NCI-H345 treated with DMSO at 0.1 percent for 48 hours (cell line): Measurements from ENCODE around the gene SS18L1.
A peak's percentile ranks its signal among the peaks of the same experiment; 100 is the strongest.

Experiments used
- DNase-seq: peaks from one replicate; lab custom pipeline; 2025; ENCODE audit not compliant: unreplicated experiment; lab: John Stamatoyannopoulos, UW

Gene SS18L1

DNA sequence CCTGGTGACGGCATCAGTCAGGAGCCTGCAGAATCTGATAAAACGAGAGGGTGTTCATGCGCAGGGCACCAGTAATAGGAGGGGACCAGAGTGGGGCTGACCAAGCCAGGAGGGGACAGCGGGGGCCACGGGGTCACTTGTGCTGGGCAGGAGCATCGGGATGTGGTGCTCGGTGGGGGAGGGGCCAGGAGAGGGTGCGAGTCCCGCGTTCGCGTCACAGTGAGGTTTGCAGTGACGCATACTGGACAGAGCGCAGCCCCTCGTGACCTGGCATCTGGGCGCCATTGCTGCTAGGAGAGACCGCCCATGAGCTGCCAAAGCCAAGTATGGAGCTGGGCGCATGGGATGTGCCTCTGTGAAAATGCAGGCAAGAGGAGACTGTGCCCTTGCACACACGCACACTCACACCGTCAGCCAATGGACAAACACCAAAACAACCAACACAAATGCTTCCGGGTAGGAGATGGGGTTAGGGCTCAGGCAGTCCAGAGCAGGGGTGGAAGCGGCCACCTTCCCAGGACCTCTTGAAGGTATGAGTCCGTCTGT is 25.4 kb downstream of the SS18L1 start:
- no peak for DNase-seq

DNA sequence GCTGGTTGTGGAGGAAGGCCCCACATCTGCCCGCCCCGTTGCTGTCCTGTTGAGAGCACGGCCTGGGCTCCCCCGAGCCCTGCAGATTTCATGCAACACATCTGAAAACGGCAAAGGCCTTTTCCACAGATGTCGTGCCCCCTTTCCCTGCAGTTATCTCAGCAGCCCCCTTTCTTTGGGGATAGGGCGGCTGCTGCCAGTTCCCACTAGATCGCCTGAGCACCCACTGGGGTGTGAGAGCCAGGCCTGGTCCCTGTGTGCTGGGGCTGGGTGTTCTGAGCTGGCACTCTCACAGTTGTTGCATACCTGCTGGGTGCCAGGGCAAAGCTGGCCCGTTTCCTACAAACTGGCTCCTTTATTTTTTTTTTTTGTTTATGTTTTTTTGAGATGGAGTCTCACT is 27.0 kb downstream of the SS18L1 start:
- DNase-seq = no peak

GRCh38 chr20:62171245-62171644 is 27.7 kb downstream of the SS18L1 start:
- DNase-seq = no peak

DNA sequence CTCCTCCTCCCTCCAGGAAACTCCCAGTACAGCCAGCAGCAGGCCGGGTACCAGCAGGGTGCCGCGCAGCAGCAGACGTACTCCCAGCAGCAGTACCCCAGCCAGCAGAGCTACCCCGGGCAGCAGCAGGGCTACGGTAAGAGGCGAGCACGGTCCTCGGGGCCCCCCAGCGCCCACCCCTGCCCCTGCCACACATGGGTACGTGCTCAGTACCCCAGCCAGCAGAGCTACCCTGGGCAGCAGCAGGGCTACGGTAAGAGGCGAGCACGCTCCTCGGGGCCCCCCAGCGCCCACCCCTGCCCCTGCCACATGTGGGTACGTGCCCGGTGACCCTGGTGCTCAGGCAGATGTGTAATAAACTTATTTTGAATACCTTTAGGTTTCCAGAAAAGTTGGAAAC is 29.1 kb downstream of the SS18L1 start:
- DNase-seq = no peak

DNA sequence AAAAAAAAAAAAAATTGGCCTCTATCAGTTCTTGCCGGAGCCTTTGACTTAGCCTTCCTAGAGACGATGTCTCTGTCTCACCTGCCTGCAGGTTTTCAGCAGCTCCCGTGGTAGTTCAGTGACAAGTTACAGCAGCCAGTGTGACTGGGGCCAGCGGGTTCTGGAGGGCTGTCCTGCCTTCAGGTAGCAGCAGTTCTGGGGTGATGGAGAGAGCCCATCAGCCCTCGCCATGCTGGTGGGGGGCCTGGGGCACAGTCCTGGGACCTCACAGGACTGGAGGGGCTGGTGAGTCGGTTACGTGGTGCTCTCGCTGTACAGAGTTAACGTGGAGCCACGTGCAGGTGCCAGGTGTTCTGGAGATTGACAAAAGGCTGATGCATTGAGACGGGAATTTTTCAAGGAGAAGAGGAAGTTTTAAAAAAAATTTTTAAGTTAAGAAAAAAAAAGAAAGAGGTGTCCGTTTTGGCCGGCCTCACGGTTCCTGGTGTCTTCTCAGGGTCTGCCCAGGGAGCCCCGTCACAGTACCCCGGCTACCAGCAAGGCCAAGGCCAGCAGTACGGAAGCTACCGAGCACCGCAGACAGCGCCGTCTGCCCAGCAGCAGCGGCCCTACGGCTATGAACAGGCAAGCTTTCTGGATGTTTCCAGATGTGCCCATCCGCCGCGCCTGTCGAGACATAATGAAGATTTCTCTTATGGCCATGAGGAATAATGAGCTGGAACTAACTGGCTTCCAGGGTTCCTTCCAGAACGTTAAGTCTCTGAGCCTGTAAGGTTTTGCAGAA is 30.6 kb downstream of the SS18L1 start:
- no peak for DNase-seq

DNA sequence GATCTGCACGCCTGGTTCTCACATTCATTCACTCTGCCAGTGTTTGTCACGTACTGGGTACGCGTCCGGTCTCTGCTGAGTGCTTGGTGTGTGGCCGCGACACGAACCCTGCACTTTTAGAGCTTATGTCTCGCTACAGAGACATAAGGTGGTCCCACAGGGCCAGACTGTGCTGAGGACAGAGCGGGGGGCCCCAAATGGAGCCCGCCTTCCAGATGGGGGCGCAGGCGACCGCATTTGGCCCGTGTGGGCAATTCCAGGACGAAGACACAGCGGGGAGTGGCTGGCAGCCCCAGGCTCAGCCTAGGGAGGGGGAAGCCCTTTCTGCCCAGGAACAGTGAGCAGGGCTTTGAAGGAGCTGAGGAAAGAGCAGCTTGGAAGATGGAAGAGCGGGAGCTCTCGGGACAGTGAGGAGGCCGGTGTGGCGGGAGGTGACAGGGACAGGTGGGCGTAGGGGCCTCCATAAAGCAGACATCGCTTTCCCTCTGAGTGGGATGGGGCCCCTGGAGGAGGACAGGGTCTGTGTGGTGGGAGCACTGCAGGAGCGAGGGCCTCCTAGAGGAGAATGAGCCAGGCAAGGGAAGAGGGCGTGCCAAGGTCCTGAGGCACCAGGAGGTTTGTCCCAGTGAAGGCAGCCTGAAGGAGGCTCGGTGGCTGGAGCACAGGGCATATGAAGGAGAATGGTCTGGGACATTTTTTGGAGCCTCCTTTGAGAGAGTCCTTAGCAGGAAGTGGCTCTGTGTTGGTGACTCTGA is 31.5 kb downstream of the SS18L1 start:
- DNase-seq = no peak

GRCh38 chr20:62175711-62176110 is 32.1 kb downstream of the SS18L1 start:
- DNase-seq = no peak

DNA sequence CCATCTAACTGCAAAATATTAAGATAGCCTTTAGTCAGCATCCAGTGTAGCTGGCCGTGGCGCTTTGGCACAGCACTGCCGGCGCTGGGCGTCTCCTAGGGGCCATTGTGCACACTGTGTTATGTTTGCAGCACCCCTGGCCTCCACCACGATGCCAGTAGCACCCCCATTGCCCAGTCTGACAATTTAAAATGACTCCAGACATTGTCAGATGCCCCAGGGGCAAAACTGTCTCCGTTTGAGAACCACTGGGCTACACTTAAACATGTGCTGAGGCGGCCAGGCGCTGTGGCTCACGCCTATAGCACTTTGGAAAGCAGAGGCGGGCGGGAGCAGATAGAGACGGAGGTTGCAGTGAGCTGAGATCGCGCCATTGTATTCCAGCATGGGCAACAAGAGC is 33.3 kb downstream of the SS18L1 start:
- DNase-seq = no peak

DNA sequence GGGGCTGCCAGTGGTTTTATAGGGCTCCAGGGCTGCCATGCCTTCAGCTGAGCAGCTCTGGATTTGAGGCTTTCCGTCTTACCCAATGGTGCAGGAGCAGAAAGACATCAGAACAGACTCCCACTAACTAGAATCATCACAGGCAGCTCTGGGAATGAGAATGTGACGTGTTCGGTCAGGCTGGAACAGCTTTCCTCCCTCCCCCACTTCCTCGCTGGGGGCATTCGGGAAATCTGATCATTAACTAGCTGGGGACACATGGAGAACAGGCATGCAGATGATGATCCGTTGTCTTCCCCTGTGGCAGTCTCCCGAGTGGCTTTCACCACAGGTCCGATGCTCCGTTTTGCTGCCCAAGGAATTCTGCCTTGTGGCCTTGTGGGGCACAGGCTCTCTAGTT is 33.7 kb downstream of the SS18L1 start:
- no peak for DNase-seq

DNA sequence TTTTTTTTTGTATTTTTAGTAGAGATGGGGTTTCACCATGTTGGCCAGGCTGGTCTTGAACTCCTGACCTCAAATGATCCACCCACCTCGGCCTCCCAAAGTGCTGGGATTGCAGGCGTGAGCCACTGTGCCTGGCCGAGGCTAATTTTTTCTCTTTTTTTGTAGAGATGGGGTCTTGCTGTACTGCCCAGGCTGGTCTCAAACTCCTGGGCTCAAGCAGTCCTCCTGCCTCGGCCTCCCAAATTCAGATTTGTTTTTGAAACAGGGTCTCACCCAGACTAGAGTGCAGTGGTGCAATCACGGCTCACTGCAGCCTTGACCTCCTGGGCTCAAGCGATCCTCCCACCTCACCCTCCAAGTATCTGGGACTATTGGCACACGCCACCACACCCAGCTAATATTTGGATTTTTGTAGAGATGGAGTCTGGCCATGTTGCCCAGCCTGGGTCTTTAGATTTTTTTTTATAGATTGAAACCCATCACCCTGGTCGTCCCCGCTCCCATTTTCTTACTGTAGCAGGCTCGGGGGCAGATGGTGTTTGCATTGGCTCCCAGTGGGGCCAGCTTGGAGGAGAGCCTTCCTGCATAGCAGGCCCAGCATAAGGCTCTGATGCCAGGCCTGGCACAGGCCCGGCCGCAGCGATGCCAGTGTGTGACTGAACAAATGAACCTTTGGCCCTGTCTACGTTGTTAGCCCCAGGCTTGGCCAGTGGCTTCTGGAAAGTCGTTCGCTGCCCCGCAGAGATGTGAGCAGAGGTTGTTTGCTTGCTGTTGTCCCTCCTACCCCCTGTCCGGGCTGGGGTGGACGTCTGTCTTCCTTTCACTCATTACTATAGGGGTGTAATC is 35.0 kb downstream of the SS18L1 start:
- DNase-seq = no peak

DNA sequence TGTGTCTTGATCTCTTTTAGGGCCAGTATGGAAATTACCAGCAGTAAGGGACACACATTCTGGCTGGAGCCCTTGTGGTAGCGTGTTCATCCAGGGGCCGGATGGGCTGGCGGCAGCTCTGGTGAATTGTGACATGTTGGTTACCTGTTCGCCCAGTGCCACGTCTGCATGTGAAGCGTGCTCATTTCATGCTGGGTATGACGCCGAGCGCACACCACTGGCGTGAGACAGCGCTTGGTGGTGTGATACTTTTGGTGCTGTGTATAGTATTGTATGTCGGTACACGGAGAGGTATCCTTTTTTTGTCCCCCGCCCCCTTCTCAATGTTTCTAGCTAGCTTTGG is 35.6 kb downstream of the SS18L1 start:
- DNase-seq = no peak

GRCh38 chr20:62181808-62182207 is 38.2 kb downstream of the SS18L1 start:
- no peak for DNase-seq

DNA sequence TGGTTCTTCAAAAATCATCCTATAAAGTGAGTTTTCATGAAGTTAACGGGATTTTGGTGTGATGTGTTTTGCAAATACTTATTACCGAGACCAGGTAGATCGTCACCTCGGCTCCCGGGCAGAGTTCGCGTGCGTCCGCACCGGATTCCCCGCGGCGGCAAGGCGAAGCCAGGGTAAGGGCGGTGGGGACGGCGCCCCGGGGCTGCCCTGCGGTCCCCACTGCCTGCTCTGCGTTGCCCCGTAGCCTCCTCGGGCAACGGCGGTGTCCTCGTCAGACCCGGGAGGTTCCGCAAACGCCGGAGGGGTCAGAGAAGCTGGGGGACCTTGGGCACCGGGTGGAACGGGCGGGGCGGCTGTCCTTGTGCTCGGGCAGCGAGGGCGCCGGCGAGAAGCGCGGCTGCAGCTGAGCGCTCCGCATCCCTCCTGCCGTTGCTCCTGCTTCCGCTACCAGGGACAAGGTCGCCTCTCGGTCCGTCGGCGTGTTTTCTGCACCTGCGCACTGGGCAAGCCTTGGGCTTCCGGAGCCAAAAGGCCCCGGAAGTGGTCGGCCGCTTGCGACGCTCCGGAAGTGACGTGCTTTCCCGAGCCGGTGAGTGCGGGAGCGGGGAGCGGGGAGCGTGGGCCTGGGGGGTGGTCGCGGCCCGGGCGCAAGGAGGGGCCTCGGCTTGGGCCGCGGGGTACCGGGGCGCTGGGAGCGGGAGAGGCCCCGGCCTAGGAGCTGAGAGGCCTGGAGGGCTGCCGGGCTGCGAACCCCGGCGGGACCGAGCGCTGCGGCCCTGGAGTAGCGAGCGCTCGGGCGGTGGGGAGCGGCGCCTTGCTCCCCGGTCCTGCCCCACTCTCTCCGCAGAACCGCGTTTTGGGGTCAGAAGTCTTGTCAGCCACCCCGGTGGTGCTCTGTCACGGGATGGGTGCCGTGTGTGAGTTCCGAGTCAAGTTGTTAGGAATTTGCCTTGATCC is 39.2 kb downstream of the SS18L1 start, which contains the start of gene MTG2:
Gene MTG2, plus strand, starts transcription at position 560 of the 957 bp plus-strand sequence. CDS start 10,393 bp downstream, outside the sequence.
- DNase-seq = peak; percentile 94

GRCh38 chr20:62183426-62184142 is 40.0 kb downstream of the SS18L1 start:
- no peak for DNase-seq

DNA sequence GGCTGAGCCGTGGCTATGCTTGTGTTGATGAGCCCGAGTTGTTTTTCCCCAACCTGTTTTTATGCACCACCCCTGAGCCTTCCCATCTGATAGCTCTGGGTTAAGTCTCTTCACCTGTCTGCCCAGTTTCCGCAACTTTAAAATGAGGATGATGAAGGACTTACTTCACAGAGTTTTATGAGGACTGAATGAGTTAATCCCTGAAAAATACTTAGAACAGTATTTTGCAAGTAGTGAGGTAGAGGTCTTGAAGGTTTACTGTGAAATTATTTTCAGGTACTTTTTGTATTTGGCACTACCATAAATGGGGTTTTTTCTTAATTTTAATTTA is 42.5 kb downstream of the SS18L1 start:
- no peak for DNase-seq

DNA sequence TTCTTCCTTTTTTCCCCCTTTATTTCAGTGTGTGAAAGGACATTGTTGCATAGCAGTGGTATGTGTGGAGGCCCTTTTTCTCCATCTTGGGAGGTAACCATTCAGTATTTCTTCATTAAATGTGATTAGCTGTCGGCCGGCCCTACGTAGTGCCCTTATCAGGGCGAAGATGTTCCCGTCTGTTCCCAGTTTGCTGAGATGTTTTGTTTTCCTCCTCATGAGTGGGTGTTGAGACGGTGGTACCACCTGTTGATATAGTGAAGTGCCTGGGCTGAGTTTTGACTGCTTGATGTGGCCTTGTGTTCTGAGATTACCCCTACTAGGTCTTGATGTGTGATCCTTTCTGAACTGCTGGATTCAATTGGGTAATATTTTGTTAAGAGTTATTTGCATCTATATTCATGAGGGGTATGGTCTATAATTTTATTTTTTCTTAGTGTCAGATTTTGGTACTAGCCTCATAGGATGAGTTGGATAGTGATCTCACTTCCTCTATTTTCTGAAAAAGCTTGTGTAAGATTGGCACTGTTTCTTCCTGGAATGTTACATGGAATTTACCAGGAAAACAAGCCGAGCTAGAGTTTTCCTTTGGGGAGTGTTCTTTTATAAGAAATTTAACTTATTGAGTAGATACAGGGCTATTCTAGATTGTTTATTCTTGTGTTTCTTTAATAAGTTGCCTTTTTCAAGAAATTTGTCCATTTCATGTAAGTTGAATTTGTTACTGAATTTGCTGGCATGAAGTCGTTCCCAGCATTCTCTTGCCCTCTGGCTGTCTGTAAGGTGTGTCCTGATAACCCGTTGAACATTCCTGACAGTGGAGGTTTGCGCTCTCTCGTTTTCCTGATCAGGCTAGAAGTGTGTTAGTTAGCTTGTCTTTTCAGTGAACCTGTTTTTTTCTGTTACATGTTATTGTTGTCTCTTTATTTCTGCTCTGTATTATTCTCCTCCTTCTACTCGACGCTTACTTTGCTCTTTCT is 43.6 kb downstream of the SS18L1 start:
- DNase-seq = no peak

DNA sequence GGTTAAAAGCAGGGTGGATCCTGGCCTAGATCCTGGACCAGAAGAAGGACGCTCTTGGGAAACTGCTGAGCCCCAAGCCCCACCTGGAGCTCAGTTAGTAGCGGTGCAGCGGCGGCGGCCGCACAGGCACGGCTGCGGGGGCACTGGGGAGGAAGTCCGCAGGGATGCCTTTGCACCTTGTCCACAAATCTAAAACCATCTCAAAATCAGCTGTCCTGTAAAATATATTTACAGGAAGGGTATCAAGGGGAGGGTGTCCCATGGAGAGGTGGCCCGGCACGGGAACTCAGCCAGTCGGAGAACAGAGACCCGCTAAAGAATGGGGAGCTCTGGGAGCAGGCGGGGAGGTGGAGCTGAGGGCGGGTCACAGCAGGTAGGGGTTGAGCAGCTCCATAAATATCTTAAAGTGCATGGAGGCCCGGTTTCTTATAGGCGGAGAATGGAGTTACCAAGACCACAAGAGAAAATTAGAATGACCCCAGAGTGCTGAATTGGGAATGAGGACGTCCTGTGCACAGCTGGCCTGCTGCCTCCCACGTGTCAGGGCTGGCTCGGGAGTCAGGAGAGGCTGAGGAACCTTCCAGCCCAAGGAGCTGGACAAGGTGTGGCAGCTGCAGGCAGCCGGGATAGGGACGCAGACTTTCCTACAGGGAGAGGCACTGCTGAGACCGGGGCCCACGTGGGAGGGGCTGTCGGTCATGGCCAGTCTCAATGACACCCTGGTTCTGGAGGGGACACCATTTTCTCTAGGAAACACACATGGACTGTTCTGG is 47.3 kb downstream of the SS18L1 start:
- no peak for DNase-seq
